Regular cardiac myocyte (primary cell): ENCODE results near the gene RGS17. TPM values are rescaled to one million over a fixed set of nuclear protein-coding genes. Genes with fewer than 3 reads are reported as not detected.

Experiments used
- total RNA-seq: library from RNA; depleted of rRNA; stranded (reverse); fragments of >200 nt; gene quantifications from 2 replicates; pipeline ENCODE4 v1.2.3, GENCODE V29; 2014

Gene RGS17
- total RNA-seq: 7.3 and 9.3 TPM in 2 replicates

GRCh38 chr6:153131037-153131981 lies at the start of gene RGS17:
Gene RGS17 (minus strand): TSS chr6:153131282. CDS start chr6:153044018, 87,264 bp downstream.

GRCh38 chr6:153002613-153003365 lies 128.3 kb downstream of the RGS17 start, which contains the start of gene MTRF1L:
Gene MTRF1L (minus strand): TSS chr6:153002709. CDS start chr6:153002685, 24 bp downstream.

GRCh38 chr6:152982904-152983636 lies 148.0 kb downstream of the RGS17 start, which contains the start of gene FBXO5:
Gene FBXO5 (minus strand): TSS chr6:152983041. CDS start chr6:152982959, 82 bp downstream.

Other genes starting within 250 kb of the RGS17 start
- gene FBXO5, start 148.2 kb downstream of the RGS17 start, total RNA-seq: 4.5 and 32.6 TPM in 2 replicates
- gene MTRF1L, start 128.6 kb downstream of the RGS17 start, total RNA-seq: 19.7 and 20.0 TPM in 2 replicates